Astrocyte (in vitro differentiated cells and primary cell): ENCODE data around the gene GABBR2. TPM values are rescaled to one million over a fixed set of nuclear protein-coding genes. Genes with fewer than 3 reads are reported as not detected.

Experiments used
- DNase-seq: peaks from one replicate; pipeline ENCODE4 v3.0.0-alpha.2; 2010; ENCODE audit warnings: low read depth
- FAIRE-seq: peaks from 2 replicates; lab custom pipeline; 2011; peaks lifted over from hg19 to GRCh38; lab: Jason Lieb, UNC
- H2AFZ ChIP-seq: 2 replicates; pipeline ENCODE4 v1.6.0; 2012; ENCODE audit warnings: low read depth, low read length, inconsistent platforms
- H3K27ac ChIP-seq: 2 replicates; pipeline ENCODE4 v1.5.1; 2011; ENCODE audit warnings: low read depth, low read length, inconsistent platforms
- H3K27me3 ChIP-seq: 2 replicates; pipeline ENCODE4 v1.6.0; 2011; ENCODE audit warnings: low read length, inconsistent platforms; ENCODE audit not compliant: insufficient read depth
- H3K36me3 ChIP-seq: 2 replicates; pipeline ENCODE4 v1.5.1; 2011; ENCODE audit warnings: low read length, inconsistent platforms; ENCODE audit not compliant: insufficient read depth
- H3K4me1 ChIP-seq: 2 replicates; pipeline ENCODE4 v1.5.1; 2011; ENCODE audit warnings: low read length, inconsistent platforms; ENCODE audit not compliant: insufficient read depth
- H3K4me2 ChIP-seq: 2 replicates; pipeline ENCODE4 v1.6.0; 2012; ENCODE audit warnings: low read length, inconsistent platforms
- H3K4me3 ChIP-seq: 2 replicates; pipeline ENCODE4 v1.5.1; 2011; ENCODE audit warnings: low read depth, mild to moderate bottlenecking, low read length, inconsistent platforms; ENCODE audit not compliant: insufficient read depth
- H3K79me2 ChIP-seq: 2 replicates; pipeline ENCODE4 v1.6.0; 2012; ENCODE audit warnings: mild to moderate bottlenecking, low read length, inconsistent platforms; ENCODE audit not compliant: insufficient read depth
- H3K9ac ChIP-seq: 2 replicates; pipeline ENCODE4 v1.6.0; 2012; ENCODE audit warnings: mild to moderate bottlenecking, low read length, inconsistent platforms
- H3K9me3 ChIP-seq: 2 replicates; pipeline ENCODE4 v1.5.1; 2012; ENCODE audit warnings: low read depth, mild to moderate bottlenecking, low read length, inconsistent platforms; ENCODE audit not compliant: insufficient read depth
- H4K20me1 ChIP-seq: 2 replicates; pipeline ENCODE4 v1.6.0; 2012; ENCODE audit warnings: low read length, inconsistent platforms; ENCODE audit not compliant: insufficient read depth
- H3K27ac Mint-ChIP-seq: one replicate; pipeline ENCODE4 v1.8.0; 2021; ENCODE audit warnings: mild to moderate bottlenecking, mixed read lengths; ENCODE audit not compliant: unreplicated experiment
- H3K27me3 Mint-ChIP-seq: one replicate; pipeline ENCODE4 v1.8.0; 2021; ENCODE audit warnings: low read depth, mixed read lengths; ENCODE audit not compliant: unreplicated experiment
- H3K36me3 Mint-ChIP-seq: one replicate; pipeline ENCODE4 v1.8.0; 2021; ENCODE audit warnings: low read depth, mixed read lengths; ENCODE audit not compliant: unreplicated experiment
- H3K4me1 Mint-ChIP-seq: one replicate; pipeline ENCODE4 v1.8.0; 2021; ENCODE audit warnings: low read depth, mixed read lengths; ENCODE audit not compliant: unreplicated experiment
- H3K4me3 Mint-ChIP-seq: one replicate; pipeline ENCODE4 v1.8.0; 2021; ENCODE audit warnings: mild to moderate bottlenecking, moderate library complexity, mixed read lengths; ENCODE audit not compliant: unreplicated experiment
- H3K9me3 Mint-ChIP-seq: one replicate; pipeline ENCODE4 v1.8.0; 2021; ENCODE audit warnings: mild to moderate bottlenecking, mixed read lengths; ENCODE audit not compliant: unreplicated experiment
- CTCF ChIP-seq: IDR thresholded peaks from 2 replicates; pipeline ENCODE4 v1.5.1; 2011; ENCODE audit warnings: low read depth, mild to moderate bottlenecking, inconsistent platforms, low read length, moderate library complexity; ENCODE audit not compliant: insufficient read depth
- EZH2 ChIP-seq: IDR thresholded peaks from 2 replicates; pipeline ENCODE4 v1.6.1; 2012; ENCODE audit warnings: mild to moderate bottlenecking, low read length, inconsistent platforms; ENCODE audit not compliant: insufficient read depth
- total RNA-seq: library from RNA; stranded (reverse); gene quantifications from 2 replicates; pipeline ENCODE4 v1.2.1, GENCODE V29; 2021

Gene GABBR2
- total RNA-seq, 1 donor from 2014 or later, result 2.0 TPM

GRCh38 chr9:98665501-98665900, 43.2 kb downstream of the GABBR2 start:
- Histone ChIP-seq H3K27ac (no peak overlapping the region), H3K79me2 (no peaks in the 10 kb centered on the region), H2AFZ (no peak overlapping the region), H3K36me3 (no peaks in the 10 kb centered on the region), H4K20me1 (no peaks in the 10 kb centered on the region), H3K4me1 (no peaks in the 10 kb centered on the region), H3K4me2 (no peak overlapping the region), H3K9me3 (no peaks in the 10 kb centered on the region), H3K9ac (no peak overlapping the region), H3K27me3 (peaks cover 4% of the 10 kb centered on the region), H3K4me3 (no peak overlapping the region)
- no peaks in the 10 kb centered on the region for H3K4me1 Mint-ChIP-seq
- no peak for DNase-seq
- H3K27ac Mint-ChIP-seq, result no peak overlapping the region
- H3K27me3 Mint-ChIP-seq, result peaks cover 25% of the 10 kb centered on the region
- H3K4me3 Mint-ChIP-seq, result no peak overlapping the region
- H3K9me3 Mint-ChIP-seq, result no peaks in the 10 kb centered on the region
- no peak for FAIRE-seq
- H3K36me3 Mint-ChIP-seq, result no peaks in the 10 kb centered on the region
- TF ChIP-seq CTCF (no peak), EZH2 (no peak)

DNA sequence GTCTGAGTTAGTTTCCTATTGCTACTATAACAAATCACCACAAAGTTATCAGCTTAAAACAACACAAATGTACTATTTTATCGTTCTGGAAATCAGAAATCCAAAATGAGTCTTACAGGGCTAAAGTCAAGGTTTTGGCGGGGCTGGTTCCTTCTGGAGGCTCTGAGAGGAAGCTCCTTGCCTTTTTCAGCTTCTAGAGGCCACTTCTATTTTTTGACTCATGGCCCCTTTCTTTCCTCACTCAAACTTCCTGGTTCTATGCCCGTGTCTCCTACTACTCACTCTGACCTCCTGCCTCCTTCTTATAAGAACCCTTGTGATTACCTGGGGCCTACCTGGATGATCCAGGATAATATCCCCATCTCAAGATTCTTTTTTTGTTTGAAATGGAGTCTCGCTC, 48.2 kb downstream of the GABBR2 start:
- Histone ChIP-seq H3K4me1 (no peaks in the 10 kb centered on the region), H3K27me3 (peaks cover 4% of the 10 kb centered on the region)

More for the DNA sequence above, 48.2 kb downstream of the GABBR2 start:
- Histone ChIP-seq H3K9me3 (no peaks in the 10 kb centered on the region), H3K4me3 (no peak overlapping the region), H3K79me2 (no peaks in the 10 kb centered on the region), H3K4me2 (no peak overlapping the region), H3K27ac (no peak overlapping the region), H3K9ac (no peak overlapping the region), H2AFZ (no peak overlapping the region), H3K36me3 (no peaks in the 10 kb centered on the region), H4K20me1 (no peaks in the 10 kb centered on the region)
- H3K4me3 Mint-ChIP-seq, result no peak overlapping the region
- H3K4me1 Mint-ChIP-seq, result no peaks in the 10 kb centered on the region
- no peaks in the 10 kb centered on the region for H3K9me3 Mint-ChIP-seq
- no peak overlapping the region for H3K27ac Mint-ChIP-seq
- DNase-seq (no peak), FAIRE-seq (no peak)
- no peaks in the 10 kb centered on the region for H3K36me3 Mint-ChIP-seq
- TF ChIP-seq CTCF, result no peak
- no peak for TF ChIP-seq EZH2
- peaks cover 13% of the 10 kb centered on the region for H3K27me3 Mint-ChIP-seq
